HG02938 (cell line): ENCODE data around the gene RPL31.

ENCODE experiments used
- ATAC-seq: cut with Tn5 transposase; IDR thresholded peaks from one replicate; pipeline ENCODE4 v1.9.1; 2021; ENCODE audit warnings: mild to moderate bottlenecking, moderate library complexity; ENCODE audit not compliant: unreplicated experiment

RPL31 gene

DNA sequence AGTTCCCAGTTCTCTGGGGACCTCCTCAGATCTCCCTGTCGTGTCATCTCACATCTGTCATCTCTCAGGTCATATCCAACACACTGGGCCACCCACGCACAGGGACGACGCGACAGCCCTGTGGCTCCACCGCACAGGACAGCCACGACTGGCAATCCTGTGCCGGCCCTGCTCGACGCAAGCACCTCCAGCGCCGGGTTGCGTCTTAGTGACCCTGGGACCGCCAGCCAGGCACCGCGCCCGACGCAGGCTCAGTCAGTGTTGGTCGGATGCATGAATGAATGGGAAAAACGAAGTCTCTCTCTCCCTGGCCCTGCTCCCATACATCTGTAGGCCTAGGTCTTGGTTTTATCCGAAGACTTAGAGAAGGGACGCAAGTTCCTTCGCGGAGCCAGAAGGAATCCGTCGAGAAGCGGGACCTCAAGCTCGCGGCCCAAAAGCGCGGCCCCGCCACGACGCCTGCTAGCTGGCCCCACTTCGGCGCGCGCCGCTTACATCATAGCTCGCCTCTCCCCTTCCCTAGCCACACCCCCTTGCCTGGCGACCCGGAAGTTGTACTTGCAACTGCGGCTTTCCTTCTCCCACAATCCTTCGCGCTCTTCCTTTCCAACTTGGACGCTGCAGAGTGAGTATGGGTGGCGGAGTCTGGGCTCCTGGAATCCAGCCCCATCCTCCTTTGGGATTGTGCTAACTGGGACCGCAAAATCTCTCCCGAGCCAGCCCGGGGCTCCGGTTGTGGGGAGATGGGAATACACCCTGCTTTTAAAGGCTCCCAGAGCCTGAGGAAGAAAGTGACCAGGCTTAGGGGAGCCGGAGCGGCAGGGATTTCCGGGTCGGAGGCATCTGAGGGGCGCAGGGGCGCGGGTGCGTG, at the start of gene RPL31:
TSS of gene RPL31 (plus strand) at position 599 of the 871 bp plus-strand sequence. CDS start 413 bp downstream, outside the sequence.
- peak; percentile 94 for ATAC-seq

DNA sequence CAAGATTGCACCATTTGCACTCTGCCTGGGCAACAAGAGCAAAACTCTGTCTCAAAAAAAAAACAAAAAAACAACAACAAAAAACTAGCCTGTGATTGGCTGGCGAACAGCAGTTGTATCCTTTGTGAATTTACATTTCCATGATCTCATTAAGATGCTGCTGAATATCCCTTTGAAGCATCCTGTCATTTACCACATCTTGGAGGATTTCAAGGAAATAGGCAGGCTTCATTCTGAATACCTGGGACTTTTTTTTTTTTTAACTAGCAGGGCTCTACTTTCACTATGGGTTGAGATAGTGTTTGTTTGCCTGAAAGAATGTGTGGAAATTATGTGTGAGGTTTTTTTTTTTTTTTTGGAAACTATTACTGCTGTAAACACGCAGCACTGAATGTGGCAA, 49.6 kb upstream of the RPL31 start:
- no peak for ATAC-seq

DNA sequence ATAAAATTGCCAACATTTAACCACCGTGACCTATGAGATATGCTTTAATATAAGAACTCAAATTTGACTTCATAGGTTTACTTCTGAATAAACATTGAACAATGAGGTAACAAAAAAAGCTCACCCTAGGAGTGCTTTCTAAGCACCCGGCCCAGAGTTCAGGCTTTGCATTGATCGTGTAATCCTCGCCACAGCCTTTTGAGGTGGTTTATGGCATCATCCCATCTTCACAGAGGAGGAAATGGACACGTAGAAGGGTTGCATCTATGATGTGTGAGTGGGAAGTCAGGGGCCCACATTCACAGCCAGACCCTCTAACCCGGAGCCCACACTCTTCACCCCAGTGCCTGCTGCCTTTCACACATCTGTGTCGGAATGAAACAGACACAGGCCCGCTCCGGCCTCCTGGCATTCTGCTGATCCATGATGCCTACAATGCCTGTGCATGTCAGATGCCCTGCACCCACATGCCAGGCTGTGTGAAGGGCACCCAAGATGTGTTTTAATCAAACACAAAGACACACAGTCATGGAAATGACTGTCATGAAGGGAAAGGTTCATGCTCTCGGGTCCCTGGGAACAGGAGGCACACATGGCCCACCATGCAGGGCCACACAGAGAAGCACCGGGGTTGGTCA, 48.6 kb upstream of the RPL31 start:
- no peak for ATAC-seq

DNA sequence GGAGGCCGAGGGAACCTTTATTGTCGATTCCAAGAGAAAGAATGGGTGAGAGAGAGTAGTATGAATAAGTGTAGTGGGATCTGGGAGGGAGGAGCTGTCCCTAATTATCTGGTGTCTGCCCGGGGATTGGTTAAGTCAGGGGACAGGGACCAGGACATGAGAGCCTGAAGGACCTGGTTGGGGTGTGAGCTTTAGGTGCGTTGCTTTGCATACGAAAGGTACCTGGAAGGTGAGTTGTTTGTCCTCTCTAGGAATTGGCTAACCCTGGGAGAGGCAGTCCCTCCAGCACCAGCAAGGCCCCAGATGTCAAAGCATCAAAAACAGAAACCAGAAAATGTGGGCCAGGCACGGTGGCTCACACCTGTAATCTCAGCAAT, 48.1 kb upstream of the RPL31 start:
- ATAC-seq: no peak

DNA sequence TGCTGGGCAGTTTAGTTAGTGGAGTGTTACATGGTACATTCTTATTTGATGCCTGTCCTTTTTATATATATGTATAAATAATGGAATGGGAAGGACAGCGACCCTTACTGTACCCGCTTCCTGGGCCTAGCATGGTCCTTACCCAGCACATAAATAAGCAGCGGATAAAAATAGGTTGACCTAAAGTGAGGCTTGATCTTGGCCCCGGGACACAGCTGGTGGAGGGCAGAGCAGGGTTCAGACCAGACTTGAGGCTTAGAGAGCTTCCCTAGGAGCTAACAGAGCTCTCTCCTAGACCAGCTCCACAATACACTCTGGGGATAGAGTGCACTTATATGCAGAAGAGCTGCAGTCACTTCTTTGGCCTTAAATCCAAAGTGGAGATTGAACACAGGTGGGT, 46.9 kb upstream of the RPL31 start:
- ATAC-seq: no peak

DNA sequence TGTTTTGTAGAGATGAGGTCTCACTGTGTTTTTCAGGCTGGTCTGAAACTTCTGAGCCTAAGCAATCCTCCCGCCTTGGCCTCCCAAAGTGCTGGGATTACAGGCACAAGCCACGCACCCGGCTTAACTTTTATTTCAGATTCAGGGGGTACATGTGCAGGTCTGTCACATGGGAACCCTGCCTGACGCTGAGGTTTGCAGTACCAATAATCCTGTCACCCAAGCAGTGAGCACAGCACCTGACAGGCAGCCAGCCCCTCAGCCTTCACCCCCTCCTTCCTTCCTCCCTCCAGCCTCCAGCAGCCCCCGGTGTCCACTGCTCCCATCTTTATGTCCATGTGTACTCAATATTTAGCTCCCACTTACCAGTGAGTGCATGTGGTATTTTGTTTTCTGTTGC, 46.0 kb upstream of the RPL31 start:
- no peak for ATAC-seq

DNA sequence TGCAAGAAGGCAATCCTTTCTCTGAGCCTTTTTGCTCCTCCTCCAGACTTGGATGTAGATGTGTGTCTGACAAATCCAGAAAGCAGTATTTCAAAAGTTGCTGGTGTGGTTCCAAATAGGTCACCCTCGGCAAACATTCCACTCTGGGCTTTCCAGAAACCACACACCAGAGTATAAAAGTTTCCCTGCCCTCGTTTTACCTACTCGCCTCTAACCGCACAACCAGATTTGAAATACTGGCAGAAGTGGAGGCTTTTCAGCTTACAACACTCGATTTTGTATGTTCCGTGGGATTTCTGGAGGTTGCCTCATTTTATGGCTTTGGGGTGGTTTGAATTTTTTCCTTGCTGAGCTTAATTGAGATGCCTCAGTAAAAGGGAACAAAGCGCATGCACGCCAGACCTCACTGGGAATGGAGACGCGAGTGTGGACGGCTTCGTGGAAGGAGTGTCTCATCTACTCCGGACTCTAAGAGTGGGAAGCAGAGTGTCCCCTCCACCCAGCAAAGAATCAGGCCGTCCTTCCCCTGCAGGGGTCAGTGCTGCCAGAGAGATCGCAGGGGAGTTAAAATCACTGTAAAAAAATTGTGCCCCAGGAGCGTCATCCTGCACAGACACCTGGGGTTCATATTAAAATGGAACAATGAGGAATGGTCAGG, 44.0 kb upstream of the RPL31 start:
- ATAC-seq: no peak

DNA sequence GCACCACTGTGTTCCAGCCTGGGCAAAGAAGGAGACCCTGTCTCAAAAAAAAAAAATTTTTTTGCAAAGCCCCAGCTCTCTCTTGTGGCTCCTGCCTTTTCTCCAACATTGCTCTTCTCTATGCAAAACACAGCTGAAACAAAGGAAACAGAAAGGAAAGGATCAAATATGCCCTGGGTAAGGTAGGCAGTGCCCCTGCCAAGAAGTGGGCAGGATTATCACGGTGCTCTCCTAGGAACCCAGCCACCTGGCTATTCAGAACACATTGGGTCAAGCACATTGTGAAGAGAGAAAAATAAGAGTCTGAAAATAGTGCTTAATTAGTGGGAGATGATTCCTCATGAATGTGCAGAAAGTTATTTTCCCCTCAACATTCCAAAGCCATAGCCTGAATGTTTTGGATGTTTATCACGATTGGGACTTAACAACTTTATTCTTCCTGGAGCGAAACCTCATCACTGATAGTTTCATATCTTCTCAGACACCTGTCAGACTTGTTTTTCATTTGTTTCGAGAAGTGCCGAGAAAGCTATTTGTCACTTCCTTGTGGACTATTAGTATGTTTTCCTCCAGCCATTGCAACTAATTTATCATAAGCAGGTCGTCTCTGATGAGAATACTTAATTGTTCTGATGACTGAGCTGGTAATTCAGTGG, 42.7 kb upstream of the RPL31 start:
- ATAC-seq: no peak

DNA sequence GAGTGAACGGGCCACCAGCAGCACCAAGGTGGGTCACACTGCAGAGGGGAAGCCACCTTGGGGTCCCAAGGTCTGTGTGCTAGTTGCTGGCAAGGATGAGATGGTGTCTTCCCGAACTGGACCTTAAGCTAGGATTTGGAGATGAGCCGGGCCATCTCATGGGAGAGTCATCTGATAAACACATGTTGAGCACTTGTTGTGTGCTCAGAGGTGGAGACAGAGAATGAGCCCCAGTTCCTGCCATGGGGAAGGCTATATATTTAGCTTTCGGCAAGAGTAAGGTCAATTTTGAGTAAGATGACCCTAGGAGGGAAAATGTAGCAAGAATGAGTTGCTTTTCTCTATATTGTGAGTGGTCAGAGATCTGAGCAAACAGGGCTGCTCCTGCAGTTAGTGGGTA, 41.4 kb upstream of the RPL31 start:
- no peak for ATAC-seq

DNA sequence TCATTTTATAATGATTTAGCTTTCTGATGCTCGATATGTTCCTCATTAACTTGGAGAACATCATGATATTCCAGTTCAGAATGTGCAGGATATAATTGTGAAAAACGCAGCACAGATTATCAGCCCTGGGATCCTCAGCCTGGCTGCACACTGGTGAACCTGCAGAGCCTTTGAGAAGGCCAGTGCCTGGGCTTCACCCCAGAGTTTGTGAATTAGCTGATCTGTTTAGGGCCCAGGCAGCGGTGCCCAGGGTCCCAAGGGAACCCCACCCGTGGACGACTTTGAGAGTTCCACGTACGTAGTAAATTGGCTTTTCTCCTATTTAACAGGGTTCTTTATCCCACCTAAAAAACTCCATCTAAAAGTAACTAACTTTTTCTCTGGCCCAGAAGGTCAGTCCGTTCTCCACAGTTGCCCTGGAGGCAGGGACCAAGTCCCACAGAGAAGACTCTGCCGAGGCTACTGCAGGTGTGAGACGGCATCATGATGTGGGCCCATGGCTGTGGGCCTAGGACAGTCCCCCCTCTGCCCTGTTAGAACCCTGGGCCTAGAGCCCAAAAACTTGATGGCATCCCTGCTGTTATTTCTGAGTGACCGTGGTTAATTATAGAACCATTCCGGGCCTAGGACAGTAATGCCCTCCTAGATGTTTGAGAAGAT, 39.6 kb upstream of the RPL31 start:
- ATAC-seq: no peak

DNA sequence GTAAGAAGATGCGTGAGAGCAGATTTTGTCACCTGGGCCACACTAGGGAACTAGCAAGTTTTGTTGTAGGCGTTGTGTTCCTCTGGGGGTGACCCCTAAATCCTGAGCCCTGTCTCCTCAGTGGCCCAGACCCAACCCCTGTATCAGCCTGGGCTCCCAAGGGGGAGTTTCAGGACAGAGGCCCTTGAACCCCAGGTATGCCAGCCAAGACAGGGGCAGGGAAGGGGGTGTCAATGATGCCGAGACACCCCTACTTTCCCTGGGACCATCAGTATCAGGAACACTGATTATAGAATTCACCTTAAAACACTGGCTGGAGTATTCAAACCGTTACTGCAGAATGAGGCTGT, 39.1 kb upstream of the RPL31 start:
- ATAC-seq: no peak

DNA sequence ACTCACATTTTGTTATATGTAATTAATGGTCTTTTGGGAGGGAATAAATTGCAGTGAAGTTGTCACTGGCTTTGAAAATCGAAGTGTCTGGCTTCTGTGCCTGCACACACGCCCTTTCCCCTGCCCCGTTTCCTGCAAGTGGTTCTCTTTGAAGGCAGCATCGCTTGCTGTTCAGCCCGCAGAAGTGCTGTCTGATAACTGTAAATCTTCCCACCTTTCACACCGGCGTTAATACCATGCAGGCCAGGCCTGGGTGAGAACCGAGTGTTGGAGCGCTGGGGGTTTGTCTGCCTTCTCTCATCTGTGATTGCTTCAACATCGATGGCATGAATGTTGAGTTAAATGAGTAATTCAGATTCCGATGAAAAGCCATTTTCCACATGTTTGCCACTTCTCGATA, 37.9 kb upstream of the RPL31 start:
- no peak for ATAC-seq

DNA sequence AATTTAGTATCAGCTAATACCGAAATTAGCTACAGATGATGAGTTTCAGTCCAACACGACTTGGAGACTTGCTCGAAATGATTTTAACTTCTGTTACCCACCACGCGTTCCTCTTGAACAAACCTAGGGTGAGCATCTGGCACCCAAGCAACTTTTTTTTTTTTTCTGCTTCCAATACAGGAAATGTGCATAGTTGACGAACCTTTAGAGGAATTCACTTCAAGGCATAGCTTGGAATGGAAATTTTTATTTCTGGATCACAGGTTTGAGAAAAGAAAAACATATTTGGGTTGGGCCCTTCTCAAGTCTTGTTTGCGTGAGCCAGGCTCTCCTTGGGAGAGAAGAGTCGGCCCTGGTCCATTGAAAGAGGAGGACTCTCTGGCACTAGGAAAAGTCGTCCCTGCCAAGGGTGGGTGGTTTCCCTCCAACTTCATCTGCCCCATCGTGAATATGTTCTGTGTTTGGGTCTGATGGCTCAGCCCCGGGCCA, 37.4 kb upstream of the RPL31 start:
- no peak for ATAC-seq

DNA sequence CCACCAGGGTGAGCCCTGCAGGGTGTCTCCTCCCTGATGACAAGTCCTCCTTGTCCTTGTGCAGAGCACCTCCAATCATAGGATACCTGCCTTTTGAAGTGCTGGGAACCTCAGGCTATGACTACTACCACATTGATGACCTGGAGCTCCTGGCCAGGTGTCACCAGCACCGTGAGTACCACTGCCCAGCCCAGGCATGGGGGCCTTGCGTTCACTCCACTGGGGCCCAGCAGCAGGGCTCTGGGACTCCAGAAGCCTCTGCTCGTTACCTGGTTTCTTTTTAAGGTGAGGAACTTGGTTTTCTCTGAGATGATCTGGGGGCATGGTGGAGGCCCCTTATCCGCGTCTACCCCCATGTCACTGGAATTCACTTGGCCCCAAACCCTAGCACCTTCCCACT, 36.5 kb upstream of the RPL31 start:
- no peak for ATAC-seq

DNA sequence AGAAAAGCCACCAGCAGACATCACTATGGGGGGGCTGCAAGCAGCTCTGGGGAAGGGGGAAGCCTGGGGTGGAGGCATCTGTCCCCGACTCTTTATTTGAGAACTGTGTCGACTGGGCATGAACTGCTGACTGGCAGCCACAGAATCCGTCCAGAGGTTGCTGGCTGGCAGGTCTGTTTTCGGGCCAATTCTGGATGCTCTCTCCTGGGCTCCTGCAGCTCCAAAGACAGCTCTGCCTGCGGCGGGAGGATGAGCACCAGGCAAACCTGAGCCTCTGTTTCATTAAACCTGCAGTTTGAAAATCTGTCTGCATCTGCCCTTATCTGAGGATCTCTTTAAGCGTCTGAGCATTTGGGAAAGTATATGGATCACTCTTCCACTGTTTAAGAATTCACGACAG, 34.4 kb upstream of the RPL31 start:
- ATAC-seq: no peak

DNA sequence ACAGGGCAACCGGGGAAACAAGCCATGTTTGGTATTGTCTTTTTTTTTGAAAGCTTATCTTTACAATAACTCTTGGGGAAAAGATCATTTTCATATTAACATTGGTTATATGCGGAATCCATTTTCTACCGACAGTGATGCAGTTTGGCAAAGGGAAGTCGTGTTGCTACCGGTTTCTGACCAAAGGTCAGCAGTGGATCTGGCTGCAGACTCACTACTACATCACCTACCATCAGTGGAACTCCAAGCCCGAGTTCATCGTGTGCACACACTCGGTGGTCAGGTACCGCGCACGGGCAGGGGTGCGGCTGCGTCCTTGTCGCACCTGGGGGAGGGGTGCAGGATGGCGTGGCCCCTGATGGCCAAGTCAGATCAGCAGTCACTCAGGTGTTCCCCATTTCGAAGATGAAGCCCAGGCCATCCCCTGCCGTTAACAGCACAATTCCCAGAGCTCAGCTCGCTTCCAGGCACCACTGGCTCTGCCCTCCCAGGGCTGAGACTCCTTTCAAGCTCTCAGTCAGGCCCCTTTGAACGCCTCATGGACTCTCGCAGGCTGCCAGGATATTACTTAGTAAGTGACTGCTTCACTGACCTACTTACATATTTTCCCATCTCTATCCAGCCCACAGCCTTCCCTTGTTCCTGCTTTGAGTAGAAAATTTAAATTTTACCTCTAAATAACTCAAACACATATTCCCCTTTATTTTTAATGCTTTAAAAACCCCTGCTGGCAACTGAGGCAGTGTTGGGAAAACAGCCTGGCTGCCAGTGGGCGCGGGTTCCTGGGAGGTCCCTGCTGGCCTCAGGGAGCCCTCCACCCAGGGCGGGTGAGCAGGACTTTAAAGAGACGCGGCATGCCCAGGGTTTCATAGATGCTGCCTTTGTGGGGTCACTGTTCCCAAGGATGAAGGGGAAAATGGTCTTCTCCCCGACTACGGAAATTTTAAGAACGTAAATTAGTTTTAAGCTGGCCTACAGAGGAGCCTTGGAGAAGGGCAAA, 33.6 kb upstream of the RPL31 start:
- ATAC-seq: no peak

DNA sequence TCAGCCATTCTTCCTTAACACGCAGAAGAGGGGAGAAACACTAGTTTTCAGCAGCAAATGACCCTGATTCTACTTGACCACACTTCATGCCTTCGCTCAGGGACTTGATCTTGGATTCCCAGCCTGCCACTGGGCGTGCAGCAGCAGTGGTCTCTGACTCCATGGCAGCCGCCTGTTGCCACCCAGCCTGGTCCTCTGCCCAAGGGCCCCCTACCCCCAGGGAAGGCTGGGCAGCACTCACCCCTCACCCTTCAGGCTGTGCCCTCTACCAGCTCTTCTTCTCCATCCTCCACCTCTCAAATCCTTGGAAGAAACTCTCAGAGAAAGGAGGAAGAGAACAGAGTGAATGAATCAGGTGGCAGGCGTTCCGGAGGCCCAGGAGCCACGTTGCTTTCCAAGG, 32.1 kb upstream of the RPL31 start:
- no peak for ATAC-seq

DNA sequence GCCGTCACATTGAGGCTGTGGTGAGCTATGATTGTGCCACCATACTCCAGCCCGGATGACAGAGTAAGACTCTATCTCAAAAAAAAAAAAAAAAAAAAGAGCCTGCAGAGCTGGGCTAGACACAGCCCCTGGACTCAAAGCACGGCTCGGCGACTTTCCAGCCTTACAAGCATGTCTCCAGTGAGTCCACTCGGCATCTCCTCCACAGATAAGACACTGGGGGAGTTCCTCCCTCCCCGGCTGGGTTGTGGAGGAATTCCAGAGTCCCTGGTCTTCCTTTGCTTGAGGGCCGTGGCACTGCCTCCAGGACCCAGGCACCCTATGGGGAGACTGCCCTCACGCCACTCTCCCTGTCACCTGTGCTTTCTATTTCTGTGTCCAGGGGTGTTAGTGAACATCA, 30.9 kb upstream of the RPL31 start:
- no peak for ATAC-seq

DNA sequence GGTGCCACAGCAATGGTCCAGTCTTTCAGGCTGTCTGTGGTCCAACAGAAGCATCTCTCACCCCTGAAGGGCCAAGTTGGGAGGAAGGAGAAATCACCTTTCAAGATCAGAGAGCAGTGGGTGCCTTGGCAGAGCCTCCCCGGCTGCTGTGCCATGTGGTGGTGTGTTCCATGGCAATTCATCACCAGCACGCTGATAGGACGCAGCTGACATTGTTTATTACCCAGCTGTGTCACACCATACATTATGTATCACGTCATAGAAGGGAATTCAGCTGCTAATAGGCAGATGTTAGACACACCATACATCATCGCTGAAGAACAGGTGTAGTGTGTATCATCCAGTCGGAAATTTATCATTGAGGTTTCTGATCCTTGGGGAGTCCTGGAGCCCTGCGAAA, 29.6 kb upstream of the RPL31 start:
- ATAC-seq: no peak
